HepG2 (cell line): Measurements from ENCODE around the gene SLC23A3. TPM values are rescaled to one million over a fixed set of nuclear protein-coding genes. Genes with fewer than 3 reads are reported as not detected.

Experiments
- CEBPB ChIP-seq: IDR thresholded peaks from 2 replicates; pipeline ENCODE4 v1.6.1; 2011; ENCODE audit warnings: low read depth, low read length, improper control_type of control experiment, borderline replicate concordance
- CENPX ChIP-seq: sonication (generic); formaldehyde crosslinking; IDR thresholded peaks from 2 replicates; pipeline ENCODE4 v1.9.0; 2021; ENCODE audit warnings: mild to moderate bottlenecking, missing genetic modification reagents, moderate library complexity
- HNF4G ChIP-seq, 2 experiments: sonication (generic) in 1 of 2; formaldehyde crosslinking in 1 of 2; IDR thresholded peaks; 2 replicates each; pipeline versions ENCODE4 v1.4.0 to v1.6.1; 2011 to 2020; ENCODE audit warnings: borderline replicate concordance in 2 of 2, low read depth in 2 of 2, mild to moderate bottlenecking in 2 of 2, low read length in 1 of 2, missing genetic modification reagents in 1 of 2, moderate library complexity in 1 of 2
- JUND ChIP-seq: sonication (generic); formaldehyde crosslinking; IDR thresholded peaks from 2 replicates; pipeline ENCODE4 v1.8.0; 2022; ENCODE audit warnings: mild to moderate bottlenecking, missing genetic modification reagents
- MZF1 ChIP-seq: sonication (generic); formaldehyde crosslinking; IDR thresholded peaks from 2 replicates; pipeline ENCODE4 v1.8.1; 2023; ENCODE audit warnings: mild to moderate bottlenecking, missing genetic modification reagents, borderline replicate concordance
- NR1H2 ChIP-seq: sonication (generic); formaldehyde crosslinking; IDR thresholded peaks from 2 replicates; pipeline ENCODE4 v1.8.1; 2022; ENCODE audit warnings: low read depth, missing genetic modification reagents, borderline replicate concordance
- RNF2 ChIP-seq: fragments of 450-650 bp; conservative IDR thresholded peaks from 2 replicates; pipeline ENCODE4 v1.6.1; 2016; ENCODE audit warnings: low read depth
- RXRA ChIP-seq: sonication (generic); formaldehyde crosslinking; IDR thresholded peaks from 2 replicates; pipeline ENCODE4 v1.5.1; 2020; ENCODE audit warnings: missing genetic modification reagents
- SOX6 ChIP-seq, 2 experiments: fragments of 450-650 bp in 1 of 2; sonication (generic) in 1 of 2; formaldehyde crosslinking in 1 of 2; IDR thresholded peaks; 2 replicates each; pipeline versions ENCODE4 v1.4.0 to v1.6.1; 2017 to 2020; ENCODE audit warnings: antibody characterized with exemption in 1 of 2, mild to moderate bottlenecking in 1 of 2, missing genetic modification reagents in 1 of 2
- TBP ChIP-seq: sonication (generic); formaldehyde crosslinking; IDR thresholded peaks from 2 replicates; pipeline ENCODE4 v1.5.0; 2020; ENCODE audit warnings: missing genetic modification reagents
- YEATS2 ChIP-seq: sonication (generic); formaldehyde crosslinking; IDR thresholded peaks from 2 replicates; pipeline ENCODE4 v1.4.0; 2020; ENCODE audit warnings: missing genetic modification reagents, borderline replicate concordance
- ZBTB3 ChIP-seq: sonication (generic); formaldehyde crosslinking; IDR thresholded peaks from 2 replicates; pipeline ENCODE4 v1.4.0; 2020; ENCODE audit warnings: low read depth, mild to moderate bottlenecking, moderate library complexity, missing genetic modification reagents, borderline replicate concordance
- ZNF20 ChIP-seq: sonication (generic); formaldehyde crosslinking; IDR thresholded peaks from 2 replicates; pipeline ENCODE4 v1.4.0; 2020; ENCODE audit warnings: mild to moderate bottlenecking, moderate library complexity, missing genetic modification reagents
- ZNF572 ChIP-seq: sonication (generic); formaldehyde crosslinking; IDR thresholded peaks from 2 replicates; pipeline ENCODE4 v1.5.1; 2020; ENCODE audit warnings: mild to moderate bottlenecking, missing genetic modification reagents
- ZSCAN21 ChIP-seq: sonication (generic); formaldehyde crosslinking; IDR thresholded peaks from 2 replicates; pipeline ENCODE4 v1.8.0; 2022; ENCODE audit warnings: mild to moderate bottlenecking, missing genetic modification reagents, moderate library complexity, borderline replicate concordance
- ZSCAN25 ChIP-seq: sonication (generic); formaldehyde crosslinking; IDR thresholded peaks from 2 replicates; pipeline ENCODE4 v1.8.0; 2022; ENCODE audit warnings: mild to moderate bottlenecking, missing genetic modification reagents
- polyA plus RNA-seq, 8 experiments: library from polyadenylated mRNA; depleted of rRNA in 3 of 8; stranded (reverse) in 7 of 8; unstranded in 1 of 8; fragments of >200 nt; fragmentation: Illumina TruSeq in 4 of 8; extraction: Trizol in 4 of 8; gene quantifications; 2 replicates each; pipeline versions ENCODE4 v1.2.1 to v1.2.3, GENCODE V29; 2011 to 2016; ENCODE audit warnings: low read depth in 4 of 8, missing spikeins in 1 of 8, mixed read lengths in 1 of 8; ENCODE audit not compliant: insufficient read depth in 1 of 8
- total RNA-seq, 5 experiments: library from RNA; depleted of rRNA; stranded (reverse); fragments of >200 nt; fragmentation: Illumina TruSeq; extraction: Trizol; gene quantifications; 2 replicates each; pipeline ENCODE4 v1.2.3, GENCODE V29; 2016; ENCODE audit warnings: low read depth in 1 of 5
- TF ChIP-seq, protein P1 (sequence below): IDR thresholded peaks from 2 replicates; pipeline ENCODE4 v1.6.1; 2016; ENCODE audit warnings: missing compliant biosample characterization, missing genetic modification reagents, borderline replicate concordance
- TF ChIP-seq, protein P2 (sequence below): sonication (generic); formaldehyde crosslinking; IDR thresholded peaks from 2 replicates; pipeline ENCODE4 v1.5.1; 2020; ENCODE audit warnings: mild to moderate bottlenecking, missing genetic modification reagents, borderline replicate concordance
- TF ChIP-seq, protein P3 (sequence below): IDR thresholded peaks from 2 replicates; pipeline ENCODE4 v1.6.1; 2016; ENCODE audit warnings: mild to moderate bottlenecking, missing biosample characterization, missing genetic modification reagents
- TF ChIP-seq, protein P4 (sequence below): sonication (generic); formaldehyde crosslinking; IDR thresholded peaks from 2 replicates; pipeline ENCODE4 v1.5.1; 2020; ENCODE audit warnings: missing genetic modification reagents, mild to moderate bottlenecking, borderline replicate concordance

The SLC23A3 gene
- total and polyA plus RNA-seq, 2 of the 13 experiments (the other 11 are each of a cell fraction or from before 2014, with no cell fraction given), result 0.38 to 0.78 TPM

DNA sequence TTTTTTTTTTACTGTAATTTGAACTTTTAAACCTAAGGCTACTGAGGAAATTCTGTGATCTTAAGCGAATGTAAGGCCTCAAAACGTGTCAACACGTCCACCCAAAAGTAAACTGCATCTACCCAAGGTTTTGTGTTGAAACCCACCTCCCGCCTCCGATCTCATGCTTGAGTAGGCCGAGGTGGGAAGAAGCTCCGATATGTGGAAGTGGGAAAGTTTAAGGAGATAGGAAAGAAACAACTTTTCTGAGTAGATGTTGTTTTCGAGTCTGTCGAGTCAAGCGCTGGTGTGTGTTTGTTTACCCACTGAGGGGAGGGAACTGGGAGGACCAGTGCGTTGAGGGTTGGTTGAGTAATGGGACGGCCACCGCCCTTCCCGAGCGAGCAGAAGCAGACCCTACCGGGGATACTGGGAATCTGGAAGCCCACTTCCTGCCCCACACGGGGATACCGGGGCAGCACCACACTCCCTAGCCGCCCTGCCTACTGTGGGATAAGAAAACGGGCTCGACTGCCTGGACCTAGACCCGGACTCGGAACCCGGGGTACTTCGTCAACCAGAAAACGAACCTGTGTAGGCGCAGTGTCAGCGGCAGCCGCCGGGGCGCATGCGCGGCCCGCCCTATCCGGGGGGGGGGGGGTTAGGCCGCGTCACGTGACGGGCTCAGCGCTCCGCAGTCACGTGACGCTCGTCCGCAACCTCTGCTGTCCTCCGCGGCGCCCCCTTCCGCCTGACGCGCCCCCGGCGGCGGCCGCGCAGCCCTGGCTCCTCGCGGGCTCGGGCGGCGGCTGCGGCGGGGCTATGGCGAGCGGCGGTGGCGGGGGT lies 7.9 kb upstream of the SLC23A3 start, which contains the start of gene RETREG2 (continued):
- TF ChIP-seq SOX6 (IDR thresholded peaks at IDR 0.05) (no peak), SOX6 (CRISPR knock-in tag; IDR thresholded peaks at IDR 0.05) (peak; percentile 70), HNF4G (IDR thresholded peaks at IDR 0.05; ENCODE audit: borderline replicate concordance, low read depth, low read length) (no peak), HNF4G (CRISPR knock-in tag; IDR thresholded peaks at IDR 0.05; ENCODE audit: borderline replicate concordance, low read depth) (no peak), ZSCAN25 (CRISPR knock-in tag) (no peak), JUND (no peak), ZNF20 (CRISPR knock-in tag) (0 out of 2 replicates have a peak, but pooled peaks have one; percentile 76), YEATS2 (CRISPR knock-in tag) (peak; percentile 56; the same call in 1 of the 2 replicates), ZSCAN21 (CRISPR knock-in tag) (peak; percentile 36; the same call in 1 of the 2 replicates), MZF1 (no peak), ZBTB3 (CRISPR knock-in tag) (peak; percentile 92; the same call in 1 of the 2 replicates), NR1H2 (CRISPR knock-in tag) (no peak), RXRA (CRISPR knock-in tag) (peak; percentile 80), CENPX (no peak), RNF2 (peak; percentile 75; the same call in 1 of the 2 replicates), ZNF572 (CRISPR knock-in tag) (no peak), TBP (CRISPR knock-in tag) (no peak), CEBPB (no peak; the same call in 1 of the 2 replicates)
- TF ChIP-seq, protein P1, sequence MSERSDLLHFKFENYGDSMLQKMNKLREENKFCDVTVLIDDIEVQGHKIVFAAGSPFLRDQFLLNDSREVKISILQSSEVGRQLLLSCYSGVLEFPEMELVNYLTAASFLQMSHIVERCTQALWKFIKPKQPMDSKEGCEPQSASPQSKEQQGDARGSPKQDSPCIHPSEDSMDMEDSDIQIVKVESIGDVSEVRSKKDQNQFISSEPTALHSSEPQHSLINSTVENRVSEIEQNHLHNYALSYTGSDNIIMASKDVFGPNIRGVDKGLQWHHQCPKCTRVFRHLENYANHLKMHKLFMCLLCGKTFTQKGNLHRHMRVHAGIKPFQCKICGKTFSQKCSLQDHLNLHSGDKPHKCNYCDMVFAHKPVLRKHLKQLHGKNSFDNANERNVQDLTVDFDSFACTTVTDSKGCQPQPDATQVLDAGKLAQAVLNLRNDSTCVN (CRISPR knock-in tag), result no peak; the same call in 1 of the 2 replicates
- TF ChIP-seq, protein P2, sequence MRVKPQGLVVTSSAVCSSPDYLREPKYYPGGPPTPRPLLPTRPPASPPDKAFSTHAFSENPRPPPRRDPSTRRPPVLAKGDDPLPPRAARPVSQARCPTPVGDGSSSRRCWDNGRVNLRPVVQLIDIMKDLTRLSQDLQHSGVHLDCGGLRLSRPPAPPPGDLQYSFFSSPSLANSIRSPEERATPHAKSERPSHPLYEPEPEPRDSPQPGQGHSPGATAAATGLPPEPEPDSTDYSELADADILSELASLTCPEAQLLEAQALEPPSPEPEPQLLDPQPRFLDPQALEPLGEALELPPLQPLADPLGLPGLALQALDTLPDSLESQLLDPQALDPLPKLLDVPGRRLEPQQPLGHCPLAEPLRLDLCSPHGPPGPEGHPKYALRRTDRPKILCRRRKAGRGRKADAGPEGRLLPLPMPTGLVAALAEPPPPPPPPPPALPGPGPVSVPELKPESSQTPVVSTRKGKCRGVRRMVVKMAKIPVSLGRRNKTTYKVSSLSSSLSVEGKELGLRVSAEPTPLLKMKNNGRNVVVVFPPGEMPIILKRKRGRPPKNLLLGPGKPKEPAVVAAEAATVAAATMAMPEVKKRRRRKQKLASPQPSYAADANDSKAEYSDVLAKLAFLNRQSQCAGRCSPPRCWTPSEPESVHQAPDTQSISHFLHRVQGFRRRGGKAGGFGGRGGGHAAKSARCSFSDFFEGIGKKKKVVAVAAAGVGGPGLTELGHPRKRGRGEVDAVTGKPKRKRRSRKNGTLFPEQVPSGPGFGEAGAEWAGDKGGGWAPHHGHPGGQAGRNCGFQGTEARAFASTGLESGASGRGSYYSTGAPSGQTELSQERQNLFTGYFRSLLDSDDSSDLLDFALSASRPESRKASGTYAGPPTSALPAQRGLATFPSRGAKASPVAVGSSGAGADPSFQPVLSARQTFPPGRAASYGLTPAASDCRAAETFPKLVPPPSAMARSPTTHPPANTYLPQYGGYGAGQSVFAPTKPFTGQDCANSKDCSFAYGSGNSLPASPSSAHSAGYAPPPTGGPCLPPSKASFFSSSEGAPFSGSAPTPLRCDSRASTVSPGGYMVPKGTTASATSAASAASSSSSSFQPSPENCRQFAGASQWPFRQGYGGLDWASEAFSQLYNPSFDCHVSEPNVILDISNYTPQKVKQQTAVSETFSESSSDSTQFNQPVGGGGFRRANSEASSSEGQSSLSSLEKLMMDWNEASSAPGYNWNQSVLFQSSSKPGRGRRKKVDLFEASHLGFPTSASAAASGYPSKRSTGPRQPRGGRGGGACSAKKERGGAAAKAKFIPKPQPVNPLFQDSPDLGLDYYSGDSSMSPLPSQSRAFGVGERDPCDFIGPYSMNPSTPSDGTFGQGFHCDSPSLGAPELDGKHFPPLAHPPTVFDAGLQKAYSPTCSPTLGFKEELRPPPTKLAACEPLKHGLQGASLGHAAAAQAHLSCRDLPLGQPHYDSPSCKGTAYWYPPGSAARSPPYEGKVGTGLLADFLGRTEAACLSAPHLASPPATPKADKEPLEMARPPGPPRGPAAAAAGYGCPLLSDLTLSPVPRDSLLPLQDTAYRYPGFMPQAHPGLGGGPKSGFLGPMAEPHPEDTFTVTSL (CRISPR knock-in tag), result peak; percentile 27; the same call in 1 of the 2 replicates
- TF ChIP-seq, protein P3, sequence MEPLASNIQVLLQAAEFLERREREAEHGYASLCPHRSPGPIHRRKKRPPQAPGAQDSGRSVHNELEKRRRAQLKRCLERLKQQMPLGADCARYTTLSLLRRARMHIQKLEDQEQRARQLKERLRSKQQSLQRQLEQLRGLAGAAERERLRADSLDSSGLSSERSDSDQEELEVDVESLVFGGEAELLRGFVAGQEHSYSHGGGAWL (CRISPR knock-in tag), result 0 out of 2 replicates have a peak, but pooled peaks have one; percentile 37
- TF ChIP-seq, protein P4, sequence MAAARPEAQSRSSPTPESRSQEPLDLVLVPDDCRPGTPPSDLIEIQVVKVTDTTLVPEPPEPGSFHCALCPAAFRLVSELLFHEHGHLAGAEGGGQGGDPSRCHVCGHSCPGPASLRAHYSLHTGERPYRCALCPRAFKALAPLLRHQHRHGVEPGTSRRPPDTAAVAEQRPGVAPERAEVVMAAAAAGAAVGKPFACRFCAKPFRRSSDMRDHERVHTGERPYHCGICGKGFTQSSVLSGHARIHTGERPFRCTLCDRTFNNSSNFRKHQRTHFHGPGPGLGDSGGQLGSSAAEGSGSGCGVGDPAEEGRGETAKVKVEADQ (CRISPR knock-in tag), result no peak
